Body of pancreas (tissue), 4 donors: ENCODE data around the gene KLF7. TPM values are rescaled to one million over a fixed set of nuclear protein-coding genes. Genes with fewer than 3 reads are reported as not detected.

Source experiments
- ATAC-seq: fragments of 150-250 bp; one replicate; pipeline ENCODE4 v1.9.1; 2016
- DNase-seq, 4 donors: peaks; one replicate each; pipeline ENCODE4 v3.0.0-alpha.2; 2019
- H3K27ac ChIP-seq, 4 donors: fragments of 200-600 bp; sonication (generic); 1 replicate in 3 of 4; 2 replicates in 1 of 4; pipeline versions ENCODE4 v1.5.1 to v1.6.1; 2016 to 2019; ENCODE audit warnings: mild to moderate bottlenecking in 1 of 4, mixed read lengths in 1 of 4, moderate library complexity in 1 of 4
- H3K27me3 ChIP-seq, 2 donors: fragments of 200-600 bp; sonication (generic); one replicate each; pipeline ENCODE4 v1.6.0; 2016; ENCODE audit warnings: mild to moderate bottlenecking in 1 of 2
- H3K36me3 ChIP-seq, 2 donors: fragments of 200-600 bp; sonication (generic); replicated peaks in 1 of 2; 2 replicates each; pipeline ENCODE4 v1.5.1; 2016; ENCODE audit warnings: low read depth in 2 of 2; ENCODE audit not compliant: insufficient read depth in 1 of 2
- H3K4me1 ChIP-seq: fragments of 200-600 bp; sonication (generic); one replicate; pipeline ENCODE4 v1.6.0; 2016
- H3K4me3 ChIP-seq, 2 donors: fragments of 200-600 bp; sonication (generic); 1 replicate in 1 of 2; 2 replicates in 1 of 2; pipeline ENCODE4 v1.5.1; 2016 to 2019
- H3K9me3 ChIP-seq, 3 donors: fragments of 200-600 bp; sonication (generic); 1 replicate in 2 of 3; 2 replicates in 1 of 3; pipeline ENCODE4 v1.5.1; 2016
- CTCF ChIP-seq, 7 experiments: fragments of 450-650 bp in 4 of 7; fragments of 200-600 bp in 3 of 7; sonication (generic) in 3 of 7; IDR thresholded peaks; one replicate each; pipeline ENCODE4 v1.5.1; 2016 to 2019; ENCODE audit warnings: antibody characterized with exemption in 7 of 7
- POLR2A ChIP-seq, 3 donors: fragments of 450-650 bp; IDR thresholded peaks; one replicate each; pipeline ENCODE4 v1.6.1; 2016; ENCODE audit warnings: antibody characterized with exemption in 3 of 3, mild to moderate bottlenecking in 2 of 3
- WGBS, 2 donors: methylation state at CpG; one replicate each; pipeline ENCODE4 v1.1.5; 2017; 5-methylcytosine and 5-hydroxymethylcytosine counted together
- intact Hi-C: fragments of 100-400 bp; cut with DNase I; formaldehyde crosslinking; loops from one replicate; pipeline ENCODE4 v1.15.1; 2023
- total RNA-seq, 2 donors: library from RNA; depleted of rRNA; stranded (reverse); fragments of >200 nt; gene quantifications; one replicate each; pipeline ENCODE4 v1.1.0, GENCODE V29; 2016

The KLF7 gene
- total RNA-seq, 2 donors from 2014 or later, result 4.6 to 9.3 TPM

GRCh38 chr2:207073801-207074678, 91.7 kb downstream of the KLF7 start:
- no peaks in the 10 kb centered on the region for H3K27me3 ChIP-seq
- H3K27ac ChIP-seq, result no peak overlapping the region
- H3K9me3 ChIP-seq, result no peaks in the 10 kb centered on the region
- no peak overlapping the region for H3K4me3 ChIP-seq
- H3K36me3 ChIP-seq, result no peaks in the 10 kb centered on the region
- ATAC-seq (no peak), DNase-seq (peak in 1 of 4 donors; percentile 14)
- H3K4me1 ChIP-seq, result peaks cover 4% of the 10 kb centered on the region
- intact Hi-C loops, result no loop called here
- 15 to 18% methylated on average over 12 of the region's 12 CpGs for WGBS, 2 donors
- TF ChIP-seq POLR2A (IDR thresholded peaks at IDR 0.05) (no peak), CTCF (IDR thresholded peaks at IDR 0.05) (no peak)

- no peak overlapping the region for H3K27ac ChIP-seq
- H3K36me3 ChIP-seq, result no peaks in the 10 kb centered on the region
- peaks cover 4% of the 10 kb centered on the region for H3K4me1 ChIP-seq
- no peak for DNase-seq
- no peak overlapping the region for H3K4me3 ChIP-seq
- intact Hi-C loops, result no loop called here
- TF ChIP-seq CTCF (IDR thresholded peaks at IDR 0.05) (no peak), POLR2A (IDR thresholded peaks at IDR 0.05) (no peak)
- H3K27me3 ChIP-seq, result no peaks in the 10 kb centered on the region
- ATAC-seq, result no peak
- no peaks in the 10 kb centered on the region for H3K9me3 ChIP-seq
Measured at GRCh38 chr2:207073412-207073800, 92.3 kb downstream of the KLF7 start.

GRCh38 chr2:207072571-207072970, 93.2 kb downstream of the KLF7 start:
- Histone ChIP-seq H3K4me3 (no peak overlapping the region), H3K9me3 (no peaks in the 10 kb centered on the region), H3K36me3 (no peaks in the 10 kb centered on the region), H3K27me3 (no peaks in the 10 kb centered on the region), H3K27ac (no peak overlapping the region), H3K4me1 (peaks cover 4% of the 10 kb centered on the region)
- 84 to 88% methylated on average over 1 of the region's 1 CpG for WGBS, 2 donors
- TF ChIP-seq POLR2A (IDR thresholded peaks at IDR 0.05) (no peak), CTCF (IDR thresholded peaks at IDR 0.05) (no peak)
- DNase-seq, result no peak
- no peak for ATAC-seq
- intact Hi-C loops, result no loop called here

- no peaks in the 10 kb centered on the region for H3K9me3 ChIP-seq
Measured at GRCh38 chr2:207071820-207072219, 93.9 kb downstream of the KLF7 start.

More at GRCh38 chr2:207071820-207072219, 93.9 kb downstream of the KLF7 start:
- no peak for TF ChIP-seq POLR2A (IDR thresholded peaks at IDR 0.05)
- TF ChIP-seq CTCF (IDR thresholded peaks at IDR 0.05), result no peak
- peaks cover 4% of the 10 kb centered on the region for H3K4me1 ChIP-seq
- H3K27me3 ChIP-seq, result no peaks in the 10 kb centered on the region
- DNase-seq (no peak), ATAC-seq (no peak)
- WGBS, 2 donors, result 72 to 78% methylated on average over 4 of the region's 4 CpGs
- intact Hi-C loops, result no loop called here
- no peaks in the 10 kb centered on the region for H3K36me3 ChIP-seq
- H3K4me3 ChIP-seq, result no peak overlapping the region
- no peak overlapping the region for H3K27ac ChIP-seq
